Neuronal stem cell (in vitro differentiated cells): ENCODE measurements around the gene OR8G5.
"Not testable (repeated sequence)": the region's sequence is repeated elsewhere in the genome, so short reads cannot be mapped to it uniquely, and the experiment has no call there.

Experiments
- DNase-seq: peaks from one replicate; pipeline ENCODE4 v3.0.0-alpha.2; 2013; ENCODE audit warnings: low spot score
- H2AFZ ChIP-seq: one replicate; pipeline ENCODE4 v1.6.1; 2013; ENCODE audit warnings: mild to moderate bottlenecking, low read length, inconsistent platforms
- H2AK5ac ChIP-seq: 2 replicates; pipeline ENCODE4 v1.6.1; 2013; ENCODE audit warnings: low read depth, mild to moderate bottlenecking, inconsistent platforms, low read length, moderate library complexity, mixed read lengths
- H2BK120ac ChIP-seq: 2 replicates; pipeline ENCODE4 v1.6.1; 2013; ENCODE audit warnings: low read depth, mild to moderate bottlenecking, inconsistent platforms, low read length, moderate library complexity, mixed read lengths
- H2BK12ac ChIP-seq: one replicate; pipeline ENCODE4 v1.6.1; 2013; ENCODE audit warnings: low read length, inconsistent platforms
- H2BK15ac ChIP-seq: 2 replicates; pipeline ENCODE4 v1.6.1; 2013; ENCODE audit warnings: mild to moderate bottlenecking, low read length, inconsistent platforms, mixed read lengths
- H2BK5ac ChIP-seq: one replicate; pipeline ENCODE4 v1.6.1; 2013; ENCODE audit warnings: inconsistent platforms, mild to moderate bottlenecking, low read length, moderate library complexity
- H3K14ac ChIP-seq: one replicate; pipeline ENCODE4 v1.6.1; 2013; ENCODE audit warnings: low read length, inconsistent platforms
- H3K18ac ChIP-seq: 2 replicates; pipeline ENCODE4 v1.6.1; 2013; ENCODE audit warnings: low read length, inconsistent platforms
- H3K23ac ChIP-seq: 2 replicates; pipeline ENCODE4 v1.6.1; 2013; ENCODE audit warnings: low read depth, mild to moderate bottlenecking, mixed read lengths, low read length, inconsistent platforms; ENCODE audit not compliant: poor library complexity
- H3K27ac ChIP-seq: replicated peaks from 3 replicates; pipeline ENCODE4 v1.5.1; 2013; ENCODE audit warnings: low read length, inconsistent platforms
- H3K27me3 ChIP-seq, 3 experiments: 2 replicates each; pipeline ENCODE4 v1.6.1; 2013; ENCODE audit warnings: low read length in 3 of 3, mild to moderate bottlenecking in 2 of 3, inconsistent platforms in 1 of 3, low read depth in 1 of 3, mixed read lengths in 1 of 3, moderate library complexity in 1 of 3; ENCODE audit not compliant: control insufficient read depth in 3 of 3, insufficient read depth in 3 of 3
- H3K36me3 ChIP-seq, 2 donors: replicated peaks in 1 of 2; 2 replicates each; pipeline ENCODE4 v1.6.1; 2013; ENCODE audit warnings: low read length in 2 of 2; ENCODE audit not compliant: control insufficient read depth in 2 of 2, insufficient read depth in 2 of 2
- H3K4ac ChIP-seq: 2 replicates; pipeline ENCODE4 v1.6.1; 2013; ENCODE audit warnings: inconsistent platforms, mild to moderate bottlenecking, low read length, moderate library complexity
- H3K4me1 ChIP-seq, 2 donors: 1 replicate in 1 of 2; 2 replicates in 1 of 2; pipeline ENCODE4 v1.6.1; 2013; ENCODE audit warnings: low read length in 2 of 2, low read depth in 1 of 2; ENCODE audit not compliant: control insufficient read depth in 2 of 2, insufficient read depth in 1 of 2
- H3K4me2 ChIP-seq: one replicate; pipeline ENCODE4 v1.6.1; 2013; ENCODE audit warnings: mild to moderate bottlenecking, low read length, inconsistent platforms; ENCODE audit not compliant: insufficient read depth, poor library complexity, severe bottlenecking
- H3K4me3 ChIP-seq, 2 donors: 2 replicates each; pipeline ENCODE4 v1.5.1; 2013; ENCODE audit warnings: low read length in 2 of 2, mild to moderate bottlenecking in 2 of 2, inconsistent platforms in 1 of 2, moderate library complexity in 1 of 2
- H3K79me1 ChIP-seq: one replicate; pipeline ENCODE4 v1.6.1; 2013; ENCODE audit warnings: low read depth, mild to moderate bottlenecking, inconsistent platforms, low read length, moderate library complexity
- H3K9ac ChIP-seq: one replicate; pipeline ENCODE4 v1.6.1; 2013; ENCODE audit warnings: mild to moderate bottlenecking, low read depth, low read length, inconsistent platforms; ENCODE audit not compliant: poor library complexity
- H3K9me3 ChIP-seq, 2 donors: replicated peaks in 1 of 2; 2 replicates each; pipeline versions ENCODE3 to v1.6.1; 2013; ENCODE audit warnings: low read length in 2 of 2, mild to moderate bottlenecking in 2 of 2, inconsistent platforms in 1 of 2, low read depth in 1 of 2, mixed read lengths in 1 of 2, moderate library complexity in 1 of 2; ENCODE audit not compliant: control insufficient read depth in 2 of 2, insufficient read depth in 1 of 2
- H4K8ac ChIP-seq: one replicate; pipeline ENCODE4 v1.6.1; 2013; ENCODE audit warnings: low read depth, mild to moderate bottlenecking, inconsistent platforms, low read length, moderate library complexity
- H4K91ac ChIP-seq: one replicate; pipeline ENCODE4 v1.6.1; 2013; ENCODE audit warnings: low read length, low read depth, mild to moderate bottlenecking, inconsistent platforms; ENCODE audit not compliant: poor library complexity
- WGBS, 2 donors: extraction: QIAGEN DNeasy Blood & Tissue Kit; methylation state at CpG; one replicate each; pipeline ENCODE4 v1.1.7; 2013; ENCODE audit warnings: missing lambda C conversion rate in 2 of 2, mixed read lengths in 1 of 2; ENCODE audit not compliant: insufficient read length in 2 of 2, insufficient replicate concordance in 1 of 2; ENCODE audit errors: extremely low coverage in 2 of 2; 5-methylcytosine and 5-hydroxymethylcytosine counted together

OR8G5 gene

DNA sequence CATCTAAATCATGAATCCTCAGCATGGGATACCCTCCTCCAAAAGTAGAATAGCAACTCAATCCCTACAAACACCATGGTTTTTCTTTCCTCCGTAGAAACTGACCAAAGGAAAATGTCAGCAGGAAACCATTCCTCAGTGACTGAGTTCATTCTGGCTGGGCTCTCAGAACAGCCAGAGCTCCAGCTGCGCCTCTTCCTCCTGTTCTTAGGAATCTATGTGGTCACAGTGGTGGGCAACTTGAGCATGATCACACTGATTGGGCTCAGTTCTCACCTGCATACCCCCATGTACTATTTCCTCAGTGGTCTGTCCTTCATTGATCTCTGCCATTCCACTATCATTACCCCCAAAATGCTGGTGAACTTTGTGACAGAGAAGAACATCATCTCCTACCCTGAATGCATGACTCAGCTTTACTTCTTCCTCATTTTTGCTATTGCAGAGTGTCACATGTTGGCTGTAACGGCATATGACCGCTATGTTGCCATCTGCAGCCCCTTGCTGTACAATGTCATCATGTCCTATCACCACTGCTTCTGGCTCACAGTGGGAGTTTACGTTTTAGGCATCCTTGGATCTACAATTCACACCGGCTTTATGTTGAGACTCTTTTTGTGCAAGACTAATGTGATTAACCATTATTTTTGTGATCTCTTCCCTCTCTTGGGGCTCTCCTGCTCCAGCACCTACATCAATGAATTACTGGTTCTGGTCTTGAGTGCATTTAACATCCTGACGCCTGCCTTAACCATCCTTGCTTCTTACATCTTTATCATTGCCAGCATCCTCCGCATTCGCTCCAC lies 31.4 kb upstream of the OR8G5 start:
- H2BK15ac ChIP-seq, H2BK120ac ChIP-seq, H2BK5ac ChIP-seq, H3K4me3 ChIP-seq, H4K91ac ChIP-seq, H3K79me1 ChIP-seq, H3K18ac ChIP-seq, DNase-seq, H3K14ac ChIP-seq, H2AK5ac ChIP-seq, H2BK12ac ChIP-seq, H3K27me3 ChIP-seq, H3K36me3 ChIP-seq, H3K4me1 ChIP-seq, H3K23ac ChIP-seq, H3K4me2 ChIP-seq, H3K27ac ChIP-seq, H4K8ac ChIP-seq, H3K9me3 ChIP-seq, H3K9ac ChIP-seq, H2AFZ ChIP-seq, H3K4ac ChIP-seq: not testable (repeated sequence)
- WGBS, 2 donors: no CpG with 5 or more reads among the region's 9 CpGs

DNA sequence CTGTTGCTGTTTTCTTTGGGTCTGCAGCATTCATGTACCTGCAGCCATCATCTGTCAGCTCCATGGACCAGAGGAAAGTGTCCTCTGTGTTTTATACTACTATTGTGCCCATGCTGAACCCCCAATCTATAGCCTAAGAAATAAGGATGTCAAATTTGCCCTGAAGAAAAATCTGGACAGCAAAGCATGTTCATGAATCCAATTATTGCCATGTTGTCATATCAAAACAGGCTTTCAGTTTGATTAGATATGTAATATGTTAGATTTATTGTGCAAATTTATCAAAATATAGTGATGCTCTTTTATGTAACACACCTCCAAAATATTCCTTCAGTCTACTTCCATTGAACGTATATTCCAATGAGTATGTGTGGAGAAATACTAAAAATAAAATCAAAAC lies 30.7 kb upstream of the OR8G5 start:
- Histone ChIP-seq H4K8ac (no peak overlapping the region), H3K4me3 (no peak overlapping the region), H3K9ac (no peak overlapping the region), H2BK15ac (no peak overlapping the region), H3K23ac (no peak overlapping the region), H3K36me3 (no peaks in the 10 kb centered on the region), H3K27me3 (no peaks in the 10 kb centered on the region), H2AFZ (no peak overlapping the region), H2AK5ac (no peak overlapping the region), H3K9me3 (no peaks in the 10 kb centered on the region), H3K4me1 (no peaks in the 10 kb centered on the region), H4K91ac (no peak overlapping the region), H3K14ac (no peak overlapping the region), H2BK12ac (no peak overlapping the region), H3K79me1 (no peaks in the 10 kb centered on the region), H2BK120ac (no peak overlapping the region), H3K4ac (no peak overlapping the region), H3K18ac (no peak overlapping the region), H2BK5ac (no peak overlapping the region), H3K4me2 (no peak overlapping the region), H3K27ac (no peak overlapping the region)
- WGBS, 2 donors: no CpG with 5 or more reads among the region's 1 CpG
- DNase-seq: no peak

DNA sequence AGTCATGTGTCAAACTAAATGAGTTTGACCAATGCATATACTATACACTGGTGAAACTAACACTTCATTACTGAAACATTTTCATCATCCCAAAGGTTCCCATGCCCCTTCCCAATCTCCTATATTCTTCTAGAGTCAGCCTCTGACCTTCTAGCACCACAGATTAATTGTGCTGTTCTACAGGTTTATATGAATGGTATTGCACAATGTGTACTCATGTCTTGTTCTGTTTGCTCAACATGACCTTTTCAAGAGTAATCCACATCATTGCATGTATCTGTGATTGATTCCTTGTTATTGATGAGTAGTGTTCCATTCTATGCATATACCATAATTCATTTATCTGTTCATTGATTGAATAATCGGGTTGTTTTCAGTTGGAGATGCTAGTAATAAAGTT lies 22.8 kb upstream of the OR8G5 start:
- Histone ChIP-seq H3K9ac (no peak overlapping the region), H3K27me3 (no peaks in the 10 kb centered on the region), H3K36me3 (no peaks in the 10 kb centered on the region), H4K91ac (no peak overlapping the region), H3K18ac (no peak overlapping the region), H3K4me3 (no peak overlapping the region), H2BK12ac (no peak overlapping the region), H3K79me1 (no peaks in the 10 kb centered on the region), H2AFZ (no peak overlapping the region), H3K14ac (no peak overlapping the region), H2BK5ac (no peak overlapping the region), H3K4me2 (no peak overlapping the region), H2AK5ac (no peak overlapping the region), H2BK120ac (no peak overlapping the region), H2BK15ac (no peak overlapping the region), H3K27ac (no peak overlapping the region), H3K23ac (no peak overlapping the region), H3K9me3 (no peaks in the 10 kb centered on the region), H3K4ac (no peak overlapping the region), H4K8ac (no peak overlapping the region), H3K4me1 (no peaks in the 10 kb centered on the region)
- WGBS, 2 donors: no CpG with 5 or more reads among the region's 1 CpG
- DNase-seq: no peak

DNA sequence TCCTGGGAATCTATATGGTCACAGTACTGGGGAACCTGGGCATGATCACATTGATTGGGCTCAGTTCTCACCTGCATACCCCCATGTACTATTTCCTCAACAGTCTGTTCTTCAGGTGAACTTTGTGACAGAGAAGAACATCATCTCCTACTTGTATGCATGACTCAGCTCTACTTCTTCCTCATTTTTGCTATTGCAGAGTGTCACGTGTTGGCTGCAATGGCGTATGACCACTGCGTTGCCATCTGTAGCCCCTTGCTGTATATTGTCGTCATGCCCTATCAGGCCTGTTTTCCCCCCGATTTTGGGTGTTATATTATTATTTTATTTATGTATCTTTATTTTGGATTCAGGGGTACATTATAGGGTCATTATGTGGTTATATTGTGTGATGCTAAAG lies 17.7 kb upstream of the OR8G5 start:
- no peaks in the 10 kb centered on the region for H3K9me3 ChIP-seq
- H3K27ac ChIP-seq: no peak overlapping the region
- no peak overlapping the region for H2BK15ac ChIP-seq
- no peak overlapping the region for H4K91ac ChIP-seq
- H3K4me2 ChIP-seq: no peak overlapping the region
- H3K36me3 ChIP-seq: no peaks in the 10 kb centered on the region
- no peaks in the 10 kb centered on the region for H3K4me1 ChIP-seq
- no peak overlapping the region for H3K4me3 ChIP-seq
- H3K9ac ChIP-seq: no peak overlapping the region
- WGBS, 2 donors: no CpG with 5 or more reads among the region's 5 CpGs
- H3K4ac ChIP-seq: no peak overlapping the region
- H2AFZ ChIP-seq: no peak overlapping the region
- no peak overlapping the region for H2BK12ac ChIP-seq
- no peak overlapping the region for H4K8ac ChIP-seq
- no peak overlapping the region for H3K14ac ChIP-seq
- no peaks in the 10 kb centered on the region for H3K27me3 ChIP-seq
- H2BK5ac ChIP-seq: no peak overlapping the region
- H2BK120ac ChIP-seq: no peak overlapping the region
- H3K23ac ChIP-seq: no peak overlapping the region
- no peak for DNase-seq
- no peaks in the 10 kb centered on the region for H3K79me1 ChIP-seq
- H3K18ac ChIP-seq: no peak overlapping the region
- no peak overlapping the region for H2AK5ac ChIP-seq
